GM21423 (cell line): Measurements from ENCODE around the gene RUFY3.
"Not testable (repeated sequence)": the region's sequence is repeated elsewhere in the genome, so short reads cannot be mapped to it uniquely, and the experiment has no call there.

Experiments
- ATAC-seq: cut with Tn5 transposase; IDR thresholded peaks from one replicate; pipeline ENCODE4 v1.9.1; 2021; ENCODE audit warnings: mild to moderate bottlenecking, moderate library complexity; ENCODE audit not compliant: unreplicated experiment

RUFY3 gene

DNA sequence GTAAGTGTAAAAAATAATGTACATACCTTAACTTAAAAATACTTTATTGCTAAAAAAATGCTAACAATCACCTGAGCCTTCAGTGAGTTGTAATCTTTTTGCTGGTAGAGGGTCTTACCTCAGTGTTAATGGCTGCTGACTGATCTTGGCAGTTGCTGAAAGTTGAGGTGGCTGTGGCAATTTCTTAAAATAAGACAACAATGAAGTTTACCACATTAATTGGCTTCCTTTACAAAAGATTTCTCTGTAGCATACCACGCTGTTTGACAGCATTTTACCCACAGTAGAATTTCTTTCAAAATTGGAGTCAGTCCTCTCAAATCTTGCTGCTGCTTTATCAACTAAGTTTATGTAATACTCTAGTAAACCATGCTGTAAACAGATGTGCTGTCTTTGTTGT is 47.6 kb downstream of the RUFY3 start:
- ATAC-seq = not testable (repeated sequence)

DNA sequence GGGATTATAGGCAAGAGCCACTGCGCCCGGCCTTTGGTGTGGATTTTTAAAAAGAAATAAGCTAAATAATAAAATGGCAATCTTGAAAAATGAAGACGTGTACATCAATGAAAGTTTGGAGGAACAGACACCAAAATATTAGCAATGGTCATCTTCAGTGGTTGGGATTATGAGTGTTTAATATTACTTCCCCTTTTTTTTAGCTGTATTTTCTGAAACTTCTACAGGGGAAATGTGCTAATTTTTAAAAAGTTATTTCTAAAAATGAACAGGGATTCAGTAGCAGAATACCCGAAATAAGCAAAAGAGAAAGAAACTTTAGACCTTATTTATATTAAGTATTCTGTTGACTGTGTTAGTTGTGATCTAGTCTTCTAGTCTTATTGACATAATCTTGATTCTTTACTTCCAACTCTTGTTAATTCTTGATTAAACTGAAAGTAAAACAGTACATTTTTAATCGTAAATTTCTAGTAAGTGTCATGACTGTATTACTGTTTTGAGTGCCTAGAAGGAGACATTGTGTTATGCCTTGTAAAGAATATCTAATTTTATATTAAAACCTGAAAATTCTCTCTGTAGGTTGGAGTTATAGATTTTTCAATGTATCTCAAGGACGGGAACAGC is 51.3 kb downstream of the RUFY3 start:
- peak; percentile 95 for ATAC-seq

DNA sequence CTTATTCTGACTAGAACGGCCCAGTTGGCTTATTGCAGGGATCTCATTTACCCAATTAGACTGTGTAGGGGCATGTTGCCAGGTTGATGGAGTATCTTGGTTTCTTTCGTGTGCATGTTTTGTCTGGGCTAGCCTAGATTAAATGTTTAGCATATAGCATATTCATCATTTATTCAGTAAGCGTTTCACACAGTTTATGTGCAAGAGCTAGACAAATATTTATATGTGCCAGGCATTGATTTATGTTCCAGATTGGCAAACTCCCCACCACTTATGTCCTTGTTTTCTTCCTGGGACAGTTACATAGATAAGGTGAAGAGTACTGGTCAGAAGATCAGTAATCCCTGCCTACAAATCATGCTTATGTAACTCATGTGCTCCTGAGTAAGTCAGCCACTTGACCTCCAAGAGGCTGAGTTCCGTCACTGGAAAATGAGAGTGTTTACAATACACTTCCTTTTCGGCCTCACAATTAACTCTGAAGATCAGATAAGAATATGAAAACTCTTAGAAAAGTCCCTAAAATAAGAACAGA is 57.2 kb downstream of the RUFY3 start:
- ATAC-seq = no peak

DNA sequence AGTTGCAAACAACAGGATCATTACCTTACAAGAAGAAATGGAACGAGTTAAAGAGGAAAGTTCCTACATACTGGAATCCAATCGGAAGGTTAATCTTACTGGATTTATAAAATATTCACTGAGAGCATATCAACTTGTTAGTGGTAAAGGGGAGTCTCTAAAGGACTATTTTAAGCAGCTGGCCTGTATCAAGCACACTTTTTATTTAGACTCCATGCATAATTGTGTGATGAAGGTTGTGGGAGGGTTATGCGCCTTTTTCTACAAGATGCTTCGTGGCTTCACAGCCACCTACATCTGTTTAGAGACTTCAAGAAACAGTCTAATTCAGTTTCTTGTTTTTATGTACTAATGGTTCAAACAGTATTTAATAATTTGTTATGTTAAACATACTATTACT is 61.3 kb downstream of the RUFY3 start:
- no peak for ATAC-seq

DNA sequence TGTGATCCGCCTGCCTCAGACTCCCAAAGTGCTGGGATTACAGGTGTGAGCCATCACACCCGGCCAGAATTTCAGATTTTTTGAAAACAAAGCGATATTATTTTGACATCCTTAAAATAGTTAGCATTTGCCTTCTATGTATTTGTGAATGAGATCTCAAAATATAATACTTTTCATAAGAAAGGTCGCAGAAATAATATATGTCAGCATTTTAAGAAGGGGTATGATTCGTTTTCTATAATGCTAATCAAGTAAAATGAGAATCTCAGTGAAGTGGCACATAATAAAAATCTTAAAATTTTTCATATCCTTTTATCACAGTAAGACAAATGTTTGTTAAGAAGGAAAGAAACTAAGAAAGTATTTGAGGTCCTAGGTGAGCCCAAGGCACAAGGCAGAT is 65.7 kb downstream of the RUFY3 start:
- no peak for ATAC-seq

DNA sequence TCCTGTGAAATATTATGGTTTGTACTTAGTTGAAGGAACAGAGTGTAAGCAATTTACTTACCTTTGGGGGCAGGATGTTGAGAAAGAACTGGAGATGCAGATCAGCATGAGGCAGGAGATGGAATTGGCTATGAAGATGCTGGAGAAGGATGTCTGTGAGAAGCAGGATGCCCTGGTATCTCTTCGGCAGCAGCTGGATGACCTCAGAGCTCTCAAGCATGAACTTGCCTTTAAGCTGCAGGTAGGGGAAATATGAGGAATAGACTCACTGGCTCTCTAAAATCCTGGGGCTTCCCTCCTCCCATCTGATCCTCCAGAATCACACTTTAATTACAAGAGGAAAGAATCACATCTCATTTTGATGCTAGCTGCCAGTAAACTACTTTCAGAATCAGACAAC is 67.0 kb downstream of the RUFY3 start:
- no peak for ATAC-seq

- no peak for ATAC-seq
These were observed 71.9 kb downstream of the RUFY3 start for GRCh38 chr4:70793626-70794025.

DNA sequence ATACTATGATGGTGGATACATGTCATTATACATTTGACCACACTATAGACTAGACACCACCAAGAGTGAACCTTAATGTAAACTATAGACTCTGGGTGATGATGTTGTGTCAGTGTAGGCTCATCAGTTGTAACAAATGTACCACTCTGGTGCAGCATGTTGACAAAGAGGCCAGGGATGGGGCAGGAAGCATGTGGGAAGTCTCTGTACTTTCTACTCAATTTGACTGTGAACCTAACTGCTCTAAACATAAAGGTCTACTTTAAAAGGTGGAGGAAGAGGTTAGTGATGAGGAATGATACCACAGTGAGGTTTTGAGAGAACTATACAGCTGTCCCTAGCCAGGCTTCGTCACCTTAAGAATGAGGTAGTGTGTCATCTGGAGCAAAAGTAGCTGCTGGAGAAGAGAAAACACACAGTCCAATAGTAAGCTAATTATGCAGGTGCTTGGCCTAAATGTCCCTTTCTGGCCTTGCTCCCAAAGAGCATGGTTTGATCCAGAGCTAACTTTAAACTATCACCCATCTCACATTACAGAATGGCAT is 79.6 kb downstream of the RUFY3 start:
- ATAC-seq = peak; percentile 80

DNA sequence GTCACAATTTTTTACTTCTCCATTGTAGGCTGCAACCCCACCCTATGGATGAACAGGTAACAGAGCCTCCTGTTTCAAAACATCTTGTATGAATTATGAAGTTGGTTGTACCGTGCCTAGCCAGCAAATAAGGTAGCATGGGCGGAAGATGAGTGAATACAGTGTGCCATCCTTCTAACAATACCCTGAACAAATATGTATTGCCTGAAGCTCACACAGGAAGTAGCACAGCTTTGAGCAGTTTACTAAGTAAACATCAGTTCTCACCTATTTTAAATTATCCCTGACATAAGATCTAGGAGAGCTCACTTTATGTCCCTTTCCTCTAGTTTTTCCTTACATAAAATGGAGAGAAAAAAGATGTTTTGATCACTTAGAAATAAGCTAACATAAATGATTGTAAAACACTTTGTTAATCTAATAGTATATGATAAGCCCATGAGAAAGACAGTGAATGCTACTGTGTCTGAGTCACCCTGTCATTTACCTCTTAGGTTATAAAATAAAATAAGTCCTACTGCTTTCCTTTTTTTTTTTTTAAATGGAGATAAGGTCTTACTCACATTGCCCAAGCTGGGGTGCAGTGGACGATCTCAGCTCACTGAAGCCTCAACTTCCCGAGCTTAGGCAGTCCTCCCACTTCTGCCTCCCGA is 81.3 kb downstream of the RUFY3 start:
- ATAC-seq = no peak

DNA sequence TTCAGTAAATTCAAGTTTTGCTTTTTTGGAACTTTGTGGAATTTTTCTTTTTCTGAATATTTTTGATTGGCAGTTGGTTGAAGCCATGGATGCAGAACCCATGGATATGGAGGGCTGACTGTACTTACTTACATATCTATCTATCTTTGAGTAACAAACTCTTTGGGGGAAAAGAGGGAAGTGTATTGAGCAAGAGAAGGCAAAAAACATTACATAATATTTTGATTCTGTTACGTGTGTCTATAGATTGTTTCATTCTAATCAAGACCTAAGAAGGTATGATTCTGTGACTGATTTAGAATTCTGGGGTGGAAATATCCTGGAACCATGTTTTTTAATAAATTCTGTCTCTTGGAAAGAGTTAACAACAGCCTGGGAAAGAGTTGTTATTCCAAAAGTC is 86.4 kb downstream of the RUFY3 start:
- ATAC-seq = no peak

DNA sequence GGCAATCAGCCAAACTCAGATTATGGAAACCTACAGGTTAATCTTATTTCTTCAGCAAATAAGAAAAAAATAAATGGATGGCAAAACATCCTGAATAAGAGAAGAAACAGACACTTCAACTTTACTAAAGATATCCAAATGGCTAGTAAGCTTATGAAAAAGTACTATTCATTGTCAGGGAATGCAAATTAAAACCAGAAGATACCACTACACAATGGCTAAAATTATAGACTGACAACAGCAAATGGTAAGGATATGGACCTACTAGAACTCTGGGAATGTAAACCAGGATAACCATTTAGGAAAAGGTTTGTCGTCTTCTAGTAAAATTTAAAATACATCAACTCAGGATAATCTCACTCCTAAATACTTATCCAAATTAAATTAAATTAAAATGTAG is 93.6 kb downstream of the RUFY3 start:
- no peak for ATAC-seq

DNA sequence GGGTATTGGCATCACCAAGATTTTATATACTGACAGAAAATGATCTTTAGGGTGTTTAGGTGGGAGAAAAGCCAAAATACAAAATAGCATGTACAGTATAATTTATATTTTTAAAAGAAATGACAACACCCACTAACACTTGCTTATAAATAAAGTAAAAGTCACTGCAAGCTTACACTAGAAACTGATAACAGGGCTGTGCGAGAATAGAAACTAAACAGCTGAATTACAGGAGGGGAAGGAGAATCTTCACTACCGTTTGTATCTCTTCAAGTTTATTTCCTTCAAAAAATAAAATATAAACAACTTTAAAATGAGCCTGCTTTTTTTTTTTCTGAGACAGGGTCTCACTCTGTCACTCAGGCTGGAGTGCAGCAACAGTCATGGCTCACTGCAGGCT is 95.1 kb downstream of the RUFY3 start:
- ATAC-seq = no peak

DNA sequence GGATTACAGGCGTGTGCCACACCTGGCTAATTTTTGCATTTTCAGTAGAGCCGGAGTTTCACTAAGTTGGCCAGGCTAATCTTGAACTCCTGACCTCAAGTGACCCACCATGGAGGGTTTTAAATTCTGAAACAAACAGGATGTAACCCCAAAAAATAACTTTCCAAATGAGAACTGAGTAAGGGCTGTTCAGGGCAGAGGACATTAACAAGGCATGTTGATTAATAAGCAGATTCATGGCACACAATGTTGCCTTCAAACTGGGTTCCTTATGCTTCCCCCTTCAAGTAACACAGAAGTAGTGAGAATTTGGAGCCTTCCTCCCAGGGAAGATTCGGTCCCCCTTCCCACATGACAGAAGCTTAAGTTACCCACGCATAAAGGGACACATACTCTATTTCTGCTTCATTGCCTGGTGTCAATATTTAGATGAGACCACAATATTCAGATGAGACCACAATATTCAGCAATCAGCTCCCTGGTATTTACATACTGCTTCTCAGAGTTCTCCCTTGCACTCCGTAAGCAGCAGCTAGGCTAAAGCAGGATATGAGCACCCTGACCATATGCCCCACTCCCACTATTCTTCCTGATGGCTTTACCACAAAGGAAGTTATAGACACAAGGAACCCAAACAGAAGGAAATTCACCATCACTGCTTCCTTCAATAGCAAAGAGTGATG is 96.5 kb downstream of the RUFY3 start:
- ATAC-seq = peak; percentile 61

DNA sequence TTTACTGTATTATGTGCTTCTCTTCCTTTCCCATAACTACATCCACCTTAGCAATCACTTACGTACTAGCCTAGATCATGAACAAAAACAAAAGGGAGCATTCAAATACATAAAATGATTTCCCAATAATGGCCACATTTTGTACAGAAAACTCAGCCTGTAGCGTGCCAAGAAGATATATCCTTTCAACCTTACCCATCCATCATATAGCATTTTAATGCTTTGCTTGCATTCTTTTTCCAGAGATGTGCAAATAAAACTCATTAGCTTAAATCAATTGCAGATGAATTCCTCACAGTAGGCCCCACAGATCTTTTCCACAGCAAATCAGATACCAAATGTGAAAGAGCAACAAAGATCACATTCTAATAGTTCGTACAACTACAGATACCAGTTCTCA is 97.2 kb downstream of the RUFY3 start:
- ATAC-seq = no peak

DNA sequence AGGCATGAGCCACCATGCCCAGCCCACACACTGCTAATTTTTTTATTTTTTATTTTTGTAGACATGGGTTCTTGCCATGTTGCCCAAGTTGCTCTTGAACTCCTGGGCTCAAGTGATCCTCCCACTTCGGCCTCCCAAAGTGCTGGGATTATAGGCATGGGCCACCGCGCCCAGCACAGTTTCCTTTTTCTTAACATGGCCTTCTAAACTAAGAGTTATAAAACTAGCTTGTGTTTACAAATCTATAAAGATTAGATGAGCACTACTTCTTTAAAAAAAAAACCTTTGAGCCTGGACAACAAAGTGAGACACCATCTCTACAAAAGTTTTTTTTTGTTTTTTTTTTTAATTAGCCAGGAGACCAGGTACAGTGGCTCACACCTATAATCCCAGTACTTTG is 107.3 kb downstream of the RUFY3 start:
- no peak for ATAC-seq

DNA sequence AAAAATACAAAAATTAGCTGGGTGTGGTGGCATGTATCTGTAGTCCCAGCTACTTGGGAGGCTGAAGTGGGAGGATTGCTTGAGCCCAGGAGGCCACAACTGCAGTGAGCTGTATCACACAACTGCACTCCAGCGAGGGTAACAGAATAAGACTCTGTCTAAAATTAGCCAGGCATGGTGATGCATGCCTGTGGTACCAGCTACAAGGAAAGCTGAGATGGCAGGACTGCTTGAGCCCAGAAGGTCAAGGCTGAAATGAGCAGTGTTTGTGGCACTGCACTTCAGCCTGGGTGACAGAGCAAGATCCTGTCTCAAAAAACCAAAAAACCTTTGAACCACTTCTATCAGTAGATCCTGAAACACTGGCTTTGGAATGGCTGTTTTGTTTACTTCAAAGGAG is 107.7 kb downstream of the RUFY3 start:
- ATAC-seq = no peak

GRCh38 chr4:70830054-70830453 is 108.3 kb downstream of the RUFY3 start:
- ATAC-seq = no peak

- no peak for ATAC-seq
These were observed 109.5 kb downstream of the RUFY3 start for GRCh38 chr4:70831293-70831692.

DNA sequence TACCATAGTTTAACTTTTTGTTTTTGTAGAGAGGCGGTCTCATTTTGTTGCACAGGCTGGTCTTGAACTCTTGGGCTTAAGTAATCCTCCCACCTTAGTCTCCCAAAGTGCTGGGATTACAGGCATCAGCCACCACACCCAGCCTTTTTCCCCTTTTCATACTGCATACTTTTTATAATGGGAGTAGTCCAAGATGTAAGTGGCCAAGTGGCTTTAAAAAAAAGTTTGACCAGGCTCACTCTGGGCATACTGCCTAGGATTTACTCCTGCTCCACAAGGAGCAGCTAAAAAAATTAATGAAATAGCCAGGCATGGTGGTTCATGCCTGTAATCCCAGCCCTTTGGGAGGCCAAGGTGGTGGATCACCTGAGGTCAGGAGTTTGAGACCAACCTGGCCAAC is 111.9 kb downstream of the RUFY3 start:
- no peak for ATAC-seq

GRCh38 chr4:70836081-70836480 is 114.3 kb downstream of the RUFY3 start:
- ATAC-seq = no peak

- no peak for ATAC-seq
These were observed 116.4 kb downstream of the RUFY3 start for GRCh38 chr4:70838204-70838603.
